RPMI7951 (cell line): Measurements from ENCODE around the gene PRRT3. TPM values are rescaled to one million over a fixed set of nuclear protein-coding genes. Genes with fewer than 3 reads are reported as not detected.
"Not testable (repeated sequence)": the region's sequence is repeated elsewhere in the genome, so short reads cannot be mapped to it uniquely, and the experiment has no call there.

ENCODE experiments used
- DNase-seq: peaks from one replicate; pipeline ENCODE4 v3.0.0-alpha.2; 2012; ENCODE audit warnings: low read depth
- total RNA-seq: library from RNA; depleted of rRNA; stranded (reverse); fragments of >200 nt; shearing (Covaris generic); gene quantifications from 2 replicates; pipeline ENCODE4 v1.2.3, GENCODE V29; 2014

PRRT3 gene
- total RNA-seq, 1 experiment from 2014 or later = 1.2 TPM

GRCh38 chr3:9947025-9947995, 4.9 kb downstream of the PRRT3 start:
- peak; percentile 88 for DNase-seq

GRCh38 chr3:9946112-9947024, 5.8 kb downstream of the PRRT3 start:
- DNase-seq = peak; percentile 92

GRCh38 chr3:9945358-9945757, 6.8 kb downstream of the PRRT3 start:
- DNase-seq = no peak

- no peak for DNase-seq
These were observed 7.9 kb downstream of the PRRT3 start for GRCh38 chr3:9944271-9944670.

GRCh38 chr3:9942934-9943690, 9.1 kb downstream of the PRRT3 start:
- DNase-seq = no peak

GRCh38 chr3:9942164-9942563, 10.0 kb downstream of the PRRT3 start:
- DNase-seq = no peak

GRCh38 chr3:9940746-9941145, 11.5 kb downstream of the PRRT3 start:
- no peak for DNase-seq

- not testable (repeated sequence) for DNase-seq
These were observed 12.3 kb downstream of the PRRT3 start for GRCh38 chr3:9939906-9940305.

GRCh38 chr3:9938966-9939365, 13.2 kb downstream of the PRRT3 start:
- DNase-seq = no peak

GRCh38 chr3:9937486-9938238, 14.5 kb downstream of the PRRT3 start:
- DNase-seq = no peak

- no peak for DNase-seq
These were observed 16.2 kb downstream of the PRRT3 start for GRCh38 chr3:9935966-9936510.

- no peak for DNase-seq
These were observed 17.2 kb downstream of the PRRT3 start for GRCh38 chr3:9934993-9935392.

GRCh38 chr3:9934235-9934621, 18.0 kb downstream of the PRRT3 start:
- DNase-seq = no peak

- peak; percentile 98 for DNase-seq
These were observed 18.5 kb downstream of the PRRT3 start, which contains the start of gene CRELD1 for GRCh38 chr3:9933561-9934234. TSS of gene CRELD1 (plus strand) at chr3:9933834. CDS start at chr3:9934439, 605 bp downstream.

- DNase-seq = peak; percentile 86
These were observed 19.2 kb downstream of the PRRT3 start for GRCh38 chr3:9932843-9933560.

GRCh38 chr3:9932535-9932842, 19.7 kb downstream of the PRRT3 start:
- DNase-seq = no peak

GRCh38 chr3:9930804-9931418, 21.3 kb downstream of the PRRT3 start:
- peak; percentile 26 for DNase-seq

GRCh38 chr3:9928158-9928557, 24.1 kb downstream of the PRRT3 start:
- no peak for DNase-seq
